ENCODE data around the gene LPP.

Gene LPP

GRCh38 chr3:188470508-188471130 is 316.7 kb downstream of the LPP start:
- DNase-seq (ENCODE audit: low read depth in 2 of 2) = no peak

GRCh38 chr3:188471723-188472122 is 317.8 kb downstream of the LPP start:
- DNase-seq (ENCODE audit: low read depth in 2 of 2) = no peak

- no peak for DNase-seq (ENCODE audit: low read depth in 2 of 2)
These were observed 318.4 kb downstream of the LPP start for GRCh38 chr3:188472336-188472735.

- DNase-seq (ENCODE audit: low read depth in 2 of 2) = no peak
These were observed 319.1 kb downstream of the LPP start for GRCh38 chr3:188473045-188473444.

- no peak for DNase-seq (ENCODE audit: low read depth in 2 of 2)
These were observed 319.8 kb downstream of the LPP start for GRCh38 chr3:188473591-188474288.

- DNase-seq (ENCODE audit: low read depth in 2 of 2) = no peak
These were observed 323.0 kb downstream of the LPP start for GRCh38 chr3:188476935-188477334.

- DNase-seq (ENCODE audit: low read depth in 2 of 2) = no peak
These were observed 326.1 kb downstream of the LPP start for GRCh38 chr3:188480011-188480410.

GRCh38 chr3:188482929-188483328 is 329.0 kb downstream of the LPP start:
- no peak for DNase-seq (ENCODE audit: low read depth in 2 of 2)

- no peak for DNase-seq (ENCODE audit: low read depth in 2 of 2)
These were observed 332.2 kb downstream of the LPP start for GRCh38 chr3:188486126-188486525.

- DNase-seq (ENCODE audit: low read depth in 2 of 2) = no peak
These were observed 333.0 kb downstream of the LPP start for GRCh38 chr3:188486952-188487351.

- DNase-seq (ENCODE audit: low read depth in 2 of 2) = no peak
These were observed 333.7 kb downstream of the LPP start for GRCh38 chr3:188487652-188488051.

GRCh38 chr3:188488801-188489200 is 334.8 kb downstream of the LPP start:
- no peak for DNase-seq (ENCODE audit: low read depth in 2 of 2)

- no peak for DNase-seq (ENCODE audit: low read depth in 2 of 2)
These were observed 335.9 kb downstream of the LPP start for GRCh38 chr3:188489639-188490405.

GRCh38 chr3:188490416-188490815 is 336.5 kb downstream of the LPP start:
- DNase-seq (ENCODE audit: low read depth in 2 of 2) = no peak

- no peak for DNase-seq (ENCODE audit: low read depth in 2 of 2)
These were observed 337.3 kb downstream of the LPP start for GRCh38 chr3:188491276-188491687.

- DNase-seq (ENCODE audit: low read depth in 2 of 2) = no peak
These were observed 342.4 kb downstream of the LPP start for GRCh38 chr3:188496390-188496789.

- DNase-seq (ENCODE audit: low read depth in 2 of 2) = no peak
These were observed 343.1 kb downstream of the LPP start for GRCh38 chr3:188497021-188497420.

GRCh38 chr3:188503647-188504046 is 349.7 kb downstream of the LPP start:
- DNase-seq (ENCODE audit: low read depth in 2 of 2) = no peak

GRCh38 chr3:188505151-188505550 is 351.2 kb downstream of the LPP start:
- DNase-seq (ENCODE audit: low read depth in 2 of 2) = no peak

GRCh38 chr3:188505911-188506310 is 352.0 kb downstream of the LPP start:
- DNase-seq (ENCODE audit: low read depth in 2 of 2) = no peak

GRCh38 chr3:188506446-188506845 is 352.5 kb downstream of the LPP start:
- DNase-seq (ENCODE audit: low read depth in 2 of 2) = no peak

GRCh38 chr3:188507244-188507720 is 353.3 kb downstream of the LPP start:
- DNase-seq (ENCODE audit: low read depth in 2 of 2) = no peak

GRCh38 chr3:188508454-188508853 is 354.5 kb downstream of the LPP start:
- no peak for DNase-seq (ENCODE audit: low read depth in 2 of 2)
